Ishikawa (cell line): ENCODE data around the gene HELZ.

Source experiments
- CEBPB ChIP-seq: IDR thresholded peaks from 2 replicates; pipeline ENCODE4 v1.6.1; 2012
- EP300 ChIP-seq: IDR thresholded peaks from 2 replicates; pipeline ENCODE4 v1.6.1; 2012; ENCODE audit warnings: borderline replicate concordance
- TAF1 ChIP-seq: IDR thresholded peaks from 2 replicates; pipeline ENCODE4 v1.6.1; 2012; ENCODE audit warnings: low read depth, mild to moderate bottlenecking

- TF ChIP-seq EP300 (no peak), TAF1 (no peak), CEBPB (no peak)
Observed at GRCh38 chr17:67059372-67059771, 185.6 kb downstream of the HELZ start.
